MM.1S (cell line): ENCODE results near the gene ZMYM3.
A peak's percentile ranks its signal among the peaks of the same experiment; 100 is the strongest.
"Not testable (repeated sequence)": the region's sequence is repeated elsewhere in the genome, so short reads cannot be mapped to it uniquely, and the experiment has no call there.

Experiments used
- DNase-seq: peaks from one replicate; pipeline ENCODE4 v3.0.0-alpha.2; 2015
- H2AFZ ChIP-seq: fragments of 300-600 bp; sonication (generic); 2 replicates; pipeline ENCODE4 v1.6.0; 2016; ENCODE audit warnings: antibody characterized with exemption, low read length
- H3F3A ChIP-seq: fragments of 300-600 bp; sonication (generic); 2 replicates; pipeline ENCODE4 v1.6.1; 2016; ENCODE audit warnings: mild to moderate bottlenecking, antibody characterized with exemption, low read length, moderate library complexity, mixed read lengths; ENCODE audit not compliant: insufficient read depth
- H3K27ac ChIP-seq: fragments of 300-600 bp; sonication (generic); 2 replicates; pipeline ENCODE4 v1.5.1; 2016; ENCODE audit warnings: mild to moderate bottlenecking, low read length
- H3K27me3 ChIP-seq: fragments of 300-600 bp; sonication (generic); replicated peaks from 2 replicates; pipeline ENCODE4 v1.6.0; 2016; ENCODE audit warnings: low read length; ENCODE audit not compliant: insufficient read depth
- H3K36me3 ChIP-seq: fragments of 300-600 bp; sonication (generic); replicated peaks from 2 replicates; pipeline ENCODE4 v1.6.1; 2016; ENCODE audit warnings: mild to moderate bottlenecking, low read length, mixed read lengths; ENCODE audit not compliant: insufficient read depth
- H3K4me1 ChIP-seq: fragments of 300-600 bp; sonication (generic); 2 replicates; pipeline ENCODE4 v1.6.1; 2016; ENCODE audit warnings: low read length, mixed read lengths
- H3K4me2 ChIP-seq: fragments of 300-600 bp; sonication (generic); 2 replicates; pipeline ENCODE4 v1.6.0; 2016; ENCODE audit warnings: low read depth, low read length
- H3K4me3 ChIP-seq: fragments of 300-600 bp; sonication (generic); 2 replicates; pipeline ENCODE4 v1.5.1; 2016; ENCODE audit warnings: low read length, mixed read lengths
- H3K79me2 ChIP-seq: fragments of 300-600 bp; sonication (generic); 2 replicates; pipeline ENCODE4 v1.6.1; 2016; ENCODE audit warnings: mixed run types, low read length, mixed read lengths
- H3K9ac ChIP-seq: fragments of 300-600 bp; sonication (generic); 2 replicates; pipeline ENCODE4 v1.6.1; 2016; ENCODE audit warnings: low read length, mixed read lengths
- H3K9me2 ChIP-seq: fragments of 300-600 bp; sonication (generic); replicated peaks from 2 replicates; pipeline ENCODE4 v1.6.1; 2016; ENCODE audit warnings: mild to moderate bottlenecking, low read length, mixed read lengths; ENCODE audit not compliant: insufficient read depth
- H3K9me3 ChIP-seq: fragments of 300-600 bp; sonication (generic); replicated peaks from 2 replicates; pipeline ENCODE4 v1.6.1; 2016; ENCODE audit warnings: mild to moderate bottlenecking, low read length, mixed read lengths; ENCODE audit not compliant: insufficient read depth
- H4K20me1 ChIP-seq: fragments of 300-600 bp; sonication (generic); 2 replicates; pipeline ENCODE4 v1.6.1; 2016; ENCODE audit warnings: mild to moderate bottlenecking, low read length, moderate library complexity, mixed read lengths; ENCODE audit not compliant: insufficient read depth
- EZH2 ChIP-seq: fragments of 300-600 bp; sonication (generic); optimal IDR thresholded peaks from 2 replicates; pipeline ENCODE3; 2017; ENCODE audit warnings: low read depth, mild to moderate bottlenecking, antibody characterized with exemption, low read length, mixed read lengths
- EZH2phosphoT487 ChIP-seq: fragments of 300-600 bp; sonication (generic); IDR thresholded peaks from 2 replicates; pipeline ENCODE4 v1.6.1; 2018; ENCODE audit warnings: antibody characterized with exemption, low read length
- TF ChIP-seq, protein P1 (sequence below): fragments of 300-600 bp; sonication (generic); IDR thresholded peaks from 2 replicates; pipeline ENCODE4 v1.5.1; 2016; ENCODE audit warnings: antibody characterized with exemption, low read length, mixed read lengths

Gene ZMYM3

DNA sequence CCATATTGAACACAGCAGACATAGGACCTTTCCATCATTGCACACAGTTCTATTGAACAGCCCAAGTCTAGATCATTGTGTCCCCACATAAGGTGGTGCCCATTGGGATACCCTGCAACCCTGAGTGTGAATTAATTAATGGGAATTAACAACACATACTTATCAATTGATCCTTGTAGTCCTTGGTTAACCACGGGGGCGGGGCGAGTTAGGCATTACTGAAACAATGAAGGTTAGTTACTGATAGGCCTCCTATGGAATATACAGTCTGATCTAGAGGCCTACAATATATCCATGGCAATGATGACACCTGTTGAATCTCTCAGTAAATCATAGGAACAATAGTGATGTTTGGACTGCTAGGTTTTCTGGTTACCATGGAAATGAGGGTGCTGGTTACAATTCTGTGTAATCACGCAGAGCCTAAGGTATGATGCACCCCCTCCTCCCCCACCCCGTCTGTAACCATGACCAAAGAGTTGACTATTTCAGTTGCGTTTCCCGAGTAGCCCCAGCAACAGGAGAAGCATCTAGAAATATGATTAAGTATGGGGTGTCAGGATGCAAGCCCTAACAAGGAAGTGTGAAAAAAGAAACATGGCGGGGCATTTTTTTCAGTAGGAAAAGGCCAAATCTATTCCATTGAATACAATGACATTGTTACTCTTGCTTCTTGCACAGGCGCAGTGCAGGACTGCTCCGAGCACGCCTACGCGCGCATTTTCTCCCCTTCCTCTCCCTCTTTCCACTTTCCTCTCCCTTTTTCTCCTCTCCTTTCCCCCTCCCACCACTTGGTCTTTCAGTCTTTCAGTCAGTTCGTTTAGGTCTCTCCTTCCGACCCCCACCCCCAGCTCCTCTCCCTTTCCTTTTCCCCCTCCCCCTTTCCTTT, 28.8 kb upstream of the ZMYM3 start:
- Histone ChIP-seq H3K36me3 (0 out of 2 replicates have a peak, but pooled peaks cover 4% of the 10 kb centered on the region), H3K4me3 (peak overlapping the region; percentile 47), H3K9me3 (no peaks in the 10 kb centered on the region), H3K4me2 (peak overlapping the region; percentile 44), H3K79me2 (peaks cover 42% of the 10 kb centered on the region), H3K27me3 (no peaks in the 10 kb centered on the region), H4K20me1 (peaks cover 20% of the 10 kb centered on the region; the same call in 1 of the 2 replicates), H3K9ac (peak overlapping the region; percentile 71), H2AFZ (peak overlapping the region; percentile 71), H3K4me1 (peaks cover 5% of the 10 kb centered on the region; the same call in 1 of the 2 replicates), H3K27ac (peak overlapping the region; percentile 63), H3K9me2 (no peaks in the 10 kb centered on the region), H3F3A (no peaks in the 10 kb centered on the region)
- no peak for DNase-seq
- TF ChIP-seq, protein P1, sequence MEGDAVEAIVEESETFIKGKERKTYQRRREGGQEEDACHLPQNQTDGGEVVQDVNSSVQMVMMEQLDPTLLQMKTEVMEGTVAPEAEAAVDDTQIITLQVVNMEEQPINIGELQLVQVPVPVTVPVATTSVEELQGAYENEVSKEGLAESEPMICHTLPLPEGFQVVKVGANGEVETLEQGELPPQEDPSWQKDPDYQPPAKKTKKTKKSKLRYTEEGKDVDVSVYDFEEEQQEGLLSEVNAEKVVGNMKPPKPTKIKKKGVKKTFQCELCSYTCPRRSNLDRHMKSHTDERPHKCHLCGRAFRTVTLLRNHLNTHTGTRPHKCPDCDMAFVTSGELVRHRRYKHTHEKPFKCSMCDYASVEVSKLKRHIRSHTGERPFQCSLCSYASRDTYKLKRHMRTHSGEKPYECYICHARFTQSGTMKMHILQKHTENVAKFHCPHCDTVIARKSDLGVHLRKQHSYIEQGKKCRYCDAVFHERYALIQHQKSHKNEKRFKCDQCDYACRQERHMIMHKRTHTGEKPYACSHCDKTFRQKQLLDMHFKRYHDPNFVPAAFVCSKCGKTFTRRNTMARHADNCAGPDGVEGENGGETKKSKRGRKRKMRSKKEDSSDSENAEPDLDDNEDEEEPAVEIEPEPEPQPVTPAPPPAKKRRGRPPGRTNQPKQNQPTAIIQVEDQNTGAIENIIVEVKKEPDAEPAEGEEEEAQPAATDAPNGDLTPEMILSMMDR: no peak
- TF ChIP-seq EZH2phosphoT487 (no peak), EZH2 (no peak)

DNA sequence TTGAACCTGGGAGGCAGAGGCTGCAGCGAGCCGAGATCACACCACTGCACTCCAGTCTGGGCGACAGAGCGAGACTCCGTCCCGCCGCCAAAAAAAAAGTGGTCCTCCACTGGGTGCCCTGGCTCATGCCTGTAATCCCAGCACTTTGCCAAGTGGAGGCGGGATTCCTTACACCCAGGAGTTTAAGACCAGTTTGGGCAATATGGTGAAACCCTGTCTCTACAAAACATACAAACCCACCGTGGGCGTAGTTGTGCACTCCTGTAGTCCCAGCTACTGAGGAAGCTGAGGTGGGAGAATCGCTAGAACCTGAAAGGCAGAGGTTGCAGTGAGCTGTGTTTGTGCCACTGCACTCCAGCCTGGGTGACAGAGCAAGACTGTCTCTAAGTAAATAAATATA, 27.4 kb upstream of the ZMYM3 start:
- H3K9me2 ChIP-seq, H3K4me1 ChIP-seq, H3K9ac ChIP-seq, H3K27me3 ChIP-seq, H3F3A ChIP-seq, H2AFZ ChIP-seq, H3K9me3 ChIP-seq, H3K4me3 ChIP-seq, H3K4me2 ChIP-seq, H3K27ac ChIP-seq, H3K36me3 ChIP-seq, DNase-seq: not testable (repeated sequence)
- Histone ChIP-seq H4K20me1 (peaks cover 14% of the 10 kb centered on the region; the same call in 1 of the 2 replicates), H3K79me2 (peaks cover 27% of the 10 kb centered on the region)

DNA sequence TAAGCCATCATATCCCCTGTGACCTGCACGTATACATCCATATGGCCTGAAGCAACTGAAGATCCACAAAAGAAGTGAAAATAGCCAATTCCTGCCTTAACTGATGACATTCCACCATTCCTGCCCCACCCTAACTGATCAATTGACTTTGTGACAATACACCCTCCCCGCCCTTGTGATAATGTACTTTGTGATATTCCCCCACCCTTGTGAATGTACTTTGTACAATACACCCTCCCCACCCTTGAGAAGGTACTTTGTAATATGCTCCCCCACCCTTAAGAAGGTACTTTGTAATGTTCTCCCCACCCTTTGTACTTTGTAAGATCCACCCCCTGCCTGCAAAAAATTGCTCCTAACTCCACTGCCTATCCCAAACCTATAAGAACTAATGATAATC, 18.4 kb upstream of the ZMYM3 start:
- not testable (repeated sequence) for H3K4me3 ChIP-seq, H3K9me2 ChIP-seq, H3K27me3 ChIP-seq, DNase-seq, H2AFZ ChIP-seq, H3K4me2 ChIP-seq, H3K36me3 ChIP-seq, H3K4me1 ChIP-seq, H3K9me3 ChIP-seq, H3K79me2 ChIP-seq, H3K27ac ChIP-seq, H3F3A ChIP-seq, H4K20me1 ChIP-seq, H3K9ac ChIP-seq

DNA sequence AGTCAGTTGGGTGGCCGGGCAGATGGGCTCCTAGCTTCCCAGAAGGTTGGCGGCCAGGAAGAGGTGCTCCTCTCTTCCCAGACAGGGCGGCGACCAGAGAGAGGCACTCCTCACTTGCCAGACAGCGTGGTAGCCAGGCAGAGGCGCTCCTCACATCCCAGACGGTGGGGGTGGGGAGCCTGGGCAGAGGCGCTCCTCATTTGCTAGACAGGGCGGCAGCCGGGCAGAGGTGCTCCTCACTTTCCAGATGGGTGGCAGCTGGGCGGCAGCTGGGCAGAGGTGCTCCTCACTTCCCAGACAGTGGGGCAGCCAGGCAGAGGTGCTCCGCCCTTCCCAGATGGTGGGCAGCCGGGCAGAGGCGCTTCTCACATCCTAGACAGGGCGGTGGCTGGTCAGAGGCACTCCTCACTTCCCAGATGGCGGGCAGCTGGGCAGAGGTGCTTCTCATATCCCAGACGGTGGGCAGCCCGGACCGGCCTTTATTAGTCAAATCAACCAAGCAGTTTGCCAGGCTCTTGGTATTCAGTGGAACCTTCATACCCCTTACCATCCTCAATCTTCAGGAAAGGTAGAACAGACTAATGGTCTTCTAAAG, 16.0 kb upstream of the ZMYM3 start:
- no peaks in the 10 kb centered on the region for H3K27me3 ChIP-seq
- H3F3A ChIP-seq: no peaks in the 10 kb centered on the region
- H3K27ac ChIP-seq: no peak overlapping the region
- H3K9me3 ChIP-seq: no peaks in the 10 kb centered on the region
- no peaks in the 10 kb centered on the region for H3K9me2 ChIP-seq
- no peak for TF ChIP-seq EZH2
- TF ChIP-seq EZH2phosphoT487: no peak
- TF ChIP-seq, protein P1: no peak
- H4K20me1 ChIP-seq: no peaks in the 10 kb centered on the region
- H3K36me3 ChIP-seq: no peaks in the 10 kb centered on the region
- H3K79me2 ChIP-seq: no peaks in the 10 kb centered on the region
- no peak for DNase-seq
- H3K4me1 ChIP-seq: no peaks in the 10 kb centered on the region
- H3K4me2 ChIP-seq: no peak overlapping the region
- no peak overlapping the region for H3K4me3 ChIP-seq
- no peak overlapping the region for H2AFZ ChIP-seq
- H3K9ac ChIP-seq: no peak overlapping the region

DNA sequence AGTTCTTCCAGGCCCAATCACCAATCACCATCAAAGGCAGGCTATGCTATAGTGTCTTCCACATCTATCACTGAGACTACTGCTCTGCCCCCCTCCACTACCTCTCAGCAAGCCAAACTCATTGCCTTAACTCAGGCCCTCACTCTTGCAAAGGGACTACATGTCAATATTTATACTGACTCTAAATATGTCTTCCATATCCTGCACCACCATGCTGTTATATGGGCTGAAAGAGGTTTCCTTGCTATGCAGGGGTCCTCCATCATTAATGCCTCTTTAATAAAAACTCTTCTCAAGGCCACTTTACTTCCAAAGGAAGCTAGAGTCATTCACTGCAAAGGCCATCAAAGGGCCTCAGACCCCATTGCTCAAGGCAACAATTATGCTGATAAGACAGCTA, 14.7 kb upstream of the ZMYM3 start:
- not testable (repeated sequence) for H3K9me3 ChIP-seq, H3K79me2 ChIP-seq, H3K9ac ChIP-seq, H2AFZ ChIP-seq, H3K4me1 ChIP-seq, H3F3A ChIP-seq, H4K20me1 ChIP-seq, H3K4me3 ChIP-seq, H3K27ac ChIP-seq, H3K27me3 ChIP-seq, H3K4me2 ChIP-seq, H3K36me3 ChIP-seq, DNase-seq, H3K9me2 ChIP-seq
